Measurements from ENCODE around the gene RSU1. TPM values are rescaled to one million over a fixed set of nuclear protein-coding genes. Genes with fewer than 3 reads are reported as not detected.
A peak's percentile ranks its signal among the peaks of the same experiment; 100 is the strongest.

Gene RSU1
- total RNA-seq, 1 donor from 2014 or later = 81.6 TPM

GRCh38 chr10:16820421-16820820 is 3.2 kb upstream of the RSU1 start:
- TF ChIP-seq, protein P1, sequence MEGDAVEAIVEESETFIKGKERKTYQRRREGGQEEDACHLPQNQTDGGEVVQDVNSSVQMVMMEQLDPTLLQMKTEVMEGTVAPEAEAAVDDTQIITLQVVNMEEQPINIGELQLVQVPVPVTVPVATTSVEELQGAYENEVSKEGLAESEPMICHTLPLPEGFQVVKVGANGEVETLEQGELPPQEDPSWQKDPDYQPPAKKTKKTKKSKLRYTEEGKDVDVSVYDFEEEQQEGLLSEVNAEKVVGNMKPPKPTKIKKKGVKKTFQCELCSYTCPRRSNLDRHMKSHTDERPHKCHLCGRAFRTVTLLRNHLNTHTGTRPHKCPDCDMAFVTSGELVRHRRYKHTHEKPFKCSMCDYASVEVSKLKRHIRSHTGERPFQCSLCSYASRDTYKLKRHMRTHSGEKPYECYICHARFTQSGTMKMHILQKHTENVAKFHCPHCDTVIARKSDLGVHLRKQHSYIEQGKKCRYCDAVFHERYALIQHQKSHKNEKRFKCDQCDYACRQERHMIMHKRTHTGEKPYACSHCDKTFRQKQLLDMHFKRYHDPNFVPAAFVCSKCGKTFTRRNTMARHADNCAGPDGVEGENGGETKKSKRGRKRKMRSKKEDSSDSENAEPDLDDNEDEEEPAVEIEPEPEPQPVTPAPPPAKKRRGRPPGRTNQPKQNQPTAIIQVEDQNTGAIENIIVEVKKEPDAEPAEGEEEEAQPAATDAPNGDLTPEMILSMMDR (IDR thresholded peaks at IDR 0.05) = no peak
- intact Hi-C loops (cut with DNase I) = no loop called here
- Histone ChIP-seq H3K36me3 (no peaks in the 10 kb centered on the region), H3K27ac (no peak overlapping the region), H3K4me3 (no peak overlapping the region), H3K4me1 (peaks cover 22% of the 10 kb centered on the region), H3K27me3 (ENCODE audit: low read depth) (no peaks in the 10 kb centered on the region), H3K9me3 (peaks cover 4% of the 10 kb centered on the region)
- ATAC-seq = no peak
- DNase-seq = no peak

- intact Hi-C loops (cut with DNase I) = no loop called here
- DNase-seq (no peak), ATAC-seq (no peak)
- no peaks in the 10 kb centered on the region for H3K27me3 ChIP-seq (ENCODE audit: low read depth)
- no peak overlapping the region for H3K27ac ChIP-seq
- peaks cover 26% of the 10 kb centered on the region for H3K4me1 ChIP-seq
- H3K9me3 ChIP-seq = peaks cover 4% of the 10 kb centered on the region
- H3K4me3 ChIP-seq = no peak overlapping the region
- no peaks in the 10 kb centered on the region for H3K36me3 ChIP-seq
- TF ChIP-seq, protein P1 (IDR thresholded peaks at IDR 0.05) = no peak
These were observed 2.8 kb upstream of the RSU1 start for GRCh38 chr10:16820018-16820417.

DNA sequence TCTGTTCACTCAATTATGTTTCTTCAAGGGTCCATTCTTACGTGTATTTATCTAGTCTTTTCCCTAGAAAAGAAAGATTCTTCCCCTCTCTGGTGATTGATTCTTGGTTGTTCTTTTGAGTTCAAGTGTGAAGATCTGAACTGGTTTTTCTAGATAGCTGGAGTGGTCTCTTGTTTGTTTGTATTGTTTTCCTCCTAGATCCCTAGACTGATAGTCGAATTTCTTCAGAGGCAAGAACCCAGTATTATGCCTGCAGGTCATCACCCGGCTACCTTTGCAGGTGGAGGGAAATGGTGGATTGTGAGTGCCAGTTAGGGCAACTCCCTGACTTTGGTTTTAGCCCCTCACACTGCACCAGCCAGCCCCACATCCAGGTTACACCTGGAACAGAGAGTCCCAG is 2.2 kb upstream of the RSU1 start:
- H3K4me1 ChIP-seq = peaks cover 29% of the 10 kb centered on the region
- intact Hi-C loops (cut with DNase I) = no loop called here
- no peak for DNase-seq
- H3K27ac ChIP-seq = no peak overlapping the region
- peaks cover 4% of the 10 kb centered on the region for H3K9me3 ChIP-seq
- TF ChIP-seq, protein P1 (IDR thresholded peaks at IDR 0.05) = no peak
- H3K4me3 ChIP-seq = no peak overlapping the region
- no peaks in the 10 kb centered on the region for H3K36me3 ChIP-seq
- H3K27me3 ChIP-seq (ENCODE audit: low read depth) = no peaks in the 10 kb centered on the region
- ATAC-seq = no peak

- TF ChIP-seq, protein P1 (IDR thresholded peaks at IDR 0.05) = no peak
- no peak overlapping the region for H3K27ac ChIP-seq
- no peaks in the 10 kb centered on the region for H3K27me3 ChIP-seq (ENCODE audit: low read depth)
- intact Hi-C loops (cut with DNase I) = no loop called here
- peaks cover 29% of the 10 kb centered on the region for H3K4me1 ChIP-seq
- no peaks in the 10 kb centered on the region for H3K36me3 ChIP-seq
- H3K4me3 ChIP-seq = no peak overlapping the region
- DNase-seq = no peak
- ATAC-seq = no peak
- H3K9me3 ChIP-seq = peaks cover 4% of the 10 kb centered on the region
These were observed 1.8 kb upstream of the RSU1 start for GRCh38 chr10:16819026-16819425.

- Histone ChIP-seq H3K27ac (peak overlapping the region; percentile 80), H3K9me3 (peaks cover 2% of the 10 kb centered on the region), H3K4me1 (peaks cover 29% of the 10 kb centered on the region), H3K4me3 (peak overlapping the region; percentile 81), H3K27me3 (ENCODE audit: low read depth) (no peaks in the 10 kb centered on the region), H3K36me3 (no peaks in the 10 kb centered on the region)
- TF ChIP-seq, protein P1 (IDR thresholded peaks at IDR 0.05) = no peak
- no peak for ATAC-seq
- intact Hi-C loops (cut with DNase I) = no loop called here
- DNase-seq = no peak
These were observed 447 bp downstream of the RSU1 start for GRCh38 chr10:16816830-16817124.

GRCh38 chr10:16816171-16816570 is 1.1 kb downstream of the RSU1 start:
- DNase-seq = no peak
- intact Hi-C loops (cut with DNase I) = no loop called here
- no peaks in the 10 kb centered on the region for H3K27me3 ChIP-seq (ENCODE audit: low read depth)
- ATAC-seq = no peak
- H3K4me1 ChIP-seq = peaks cover 29% of the 10 kb centered on the region
- no peaks in the 10 kb centered on the region for H3K36me3 ChIP-seq
- H3K27ac ChIP-seq = peak overlapping the region; percentile 80
- TF ChIP-seq, protein P1 (IDR thresholded peaks at IDR 0.05) = no peak
- peak overlapping the region; percentile 81 for H3K4me3 ChIP-seq
- no peaks in the 10 kb centered on the region for H3K9me3 ChIP-seq
